RWPE1 (cell line): ENCODE data around the gene ROS1.
A peak's percentile ranks its signal among the peaks of the same experiment; 100 is the strongest.

Experiments used
- CTCF ChIA-PET: fragments of 350-600 bp; sonication (Branson Sonifier 250); formaldehyde crosslinking; extraction: SDS; loops from one replicate; lab custom pipeline; 2021; lab: Yijun Ruan, JAX
- POLR2A ChIA-PET: fragments of 400-600 bp; formaldehyde crosslinking; extraction: SDS; loops from one replicate; lab custom pipeline; 2020; ENCODE audit warnings: antibody characterized with exemption; ENCODE audit not compliant: low non-redundant PET; lab: Yijun Ruan, JAX
- DNase-seq: peaks from one replicate; pipeline ENCODE4 v3.0.0; 2012; ENCODE audit warnings: low spot score
- H3K27ac ChIP-seq: fragments of 450-650 bp; 2 replicates; pipeline ENCODE4 v1.5.1; 2017
- TF ChIP-seq, protein P1 (sequence below): fragments of 450-650 bp; conservative IDR thresholded peaks from 2 replicates; pipeline ENCODE4 v1.5.1; 2017; ENCODE audit warnings: low read depth, mild to moderate bottlenecking

Gene ROS1

DNA sequence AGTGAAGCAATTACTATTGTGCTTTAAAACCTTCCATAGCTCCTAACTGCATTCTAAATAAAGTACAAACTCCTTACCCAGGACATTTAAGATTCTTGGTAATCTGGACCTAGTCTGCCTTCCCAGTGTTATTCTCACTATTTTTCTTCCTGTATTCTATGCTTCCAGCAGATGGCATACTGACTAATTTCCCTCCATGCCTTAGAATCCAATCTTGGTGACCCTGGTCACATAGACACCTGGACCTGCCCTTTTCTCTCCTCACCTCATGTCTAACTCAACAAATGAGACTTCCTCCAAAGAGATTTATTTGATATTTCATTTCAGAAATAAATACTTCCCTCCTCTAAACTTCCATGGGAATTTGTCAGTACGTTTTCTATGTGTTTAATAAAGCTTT lies 25.8 kb downstream of the ROS1 start:
- POLR2A ChIA-PET: no interaction called here
- TF ChIP-seq, protein P1, sequence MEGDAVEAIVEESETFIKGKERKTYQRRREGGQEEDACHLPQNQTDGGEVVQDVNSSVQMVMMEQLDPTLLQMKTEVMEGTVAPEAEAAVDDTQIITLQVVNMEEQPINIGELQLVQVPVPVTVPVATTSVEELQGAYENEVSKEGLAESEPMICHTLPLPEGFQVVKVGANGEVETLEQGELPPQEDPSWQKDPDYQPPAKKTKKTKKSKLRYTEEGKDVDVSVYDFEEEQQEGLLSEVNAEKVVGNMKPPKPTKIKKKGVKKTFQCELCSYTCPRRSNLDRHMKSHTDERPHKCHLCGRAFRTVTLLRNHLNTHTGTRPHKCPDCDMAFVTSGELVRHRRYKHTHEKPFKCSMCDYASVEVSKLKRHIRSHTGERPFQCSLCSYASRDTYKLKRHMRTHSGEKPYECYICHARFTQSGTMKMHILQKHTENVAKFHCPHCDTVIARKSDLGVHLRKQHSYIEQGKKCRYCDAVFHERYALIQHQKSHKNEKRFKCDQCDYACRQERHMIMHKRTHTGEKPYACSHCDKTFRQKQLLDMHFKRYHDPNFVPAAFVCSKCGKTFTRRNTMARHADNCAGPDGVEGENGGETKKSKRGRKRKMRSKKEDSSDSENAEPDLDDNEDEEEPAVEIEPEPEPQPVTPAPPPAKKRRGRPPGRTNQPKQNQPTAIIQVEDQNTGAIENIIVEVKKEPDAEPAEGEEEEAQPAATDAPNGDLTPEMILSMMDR: peak; percentile 19; the same call in 1 of the 2 replicates
- peak; percentile 8 for DNase-seq
- CTCF ChIA-PET: interaction anchor here (1.0 to 1.2 kb wide), 4 partner anchors 26 to 194 kb away, joined by 3 to 4 read pairs (median 4); partner anchors contain the start of gene ROS1
- H3K27ac ChIP-seq: no peak overlapping the region

DNA sequence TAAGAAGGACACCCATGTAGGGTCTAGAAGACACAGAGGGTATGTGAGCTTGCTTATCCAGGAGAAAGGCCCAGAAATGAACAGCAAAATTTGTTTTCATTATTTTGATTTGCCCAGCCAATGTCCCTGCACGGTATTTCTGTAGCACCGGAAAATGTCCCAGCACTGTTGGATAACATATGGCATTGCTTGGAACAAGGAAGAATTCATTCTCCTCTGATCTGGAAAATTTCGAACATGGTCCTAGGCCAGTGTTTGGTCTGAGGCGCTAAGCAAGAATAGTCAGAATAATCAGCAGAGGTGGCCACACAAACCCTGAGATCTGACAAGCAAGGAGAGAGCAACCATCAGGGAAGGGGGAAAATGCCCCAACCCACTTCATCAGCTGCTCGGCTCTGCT lies 26.6 kb downstream of the ROS1 start:
- ChIA-PET CTCF (interaction anchor here (1.0 to 1.1 kb wide), 2 partner anchors 49 to 195 kb away, joined by 3 to 4 read pairs; no protein-coding TSS in a partner anchor), POLR2A (no interaction called here)
- no peak overlapping the region for H3K27ac ChIP-seq
- TF ChIP-seq, protein P1: no peak
- no peak for DNase-seq

DNA sequence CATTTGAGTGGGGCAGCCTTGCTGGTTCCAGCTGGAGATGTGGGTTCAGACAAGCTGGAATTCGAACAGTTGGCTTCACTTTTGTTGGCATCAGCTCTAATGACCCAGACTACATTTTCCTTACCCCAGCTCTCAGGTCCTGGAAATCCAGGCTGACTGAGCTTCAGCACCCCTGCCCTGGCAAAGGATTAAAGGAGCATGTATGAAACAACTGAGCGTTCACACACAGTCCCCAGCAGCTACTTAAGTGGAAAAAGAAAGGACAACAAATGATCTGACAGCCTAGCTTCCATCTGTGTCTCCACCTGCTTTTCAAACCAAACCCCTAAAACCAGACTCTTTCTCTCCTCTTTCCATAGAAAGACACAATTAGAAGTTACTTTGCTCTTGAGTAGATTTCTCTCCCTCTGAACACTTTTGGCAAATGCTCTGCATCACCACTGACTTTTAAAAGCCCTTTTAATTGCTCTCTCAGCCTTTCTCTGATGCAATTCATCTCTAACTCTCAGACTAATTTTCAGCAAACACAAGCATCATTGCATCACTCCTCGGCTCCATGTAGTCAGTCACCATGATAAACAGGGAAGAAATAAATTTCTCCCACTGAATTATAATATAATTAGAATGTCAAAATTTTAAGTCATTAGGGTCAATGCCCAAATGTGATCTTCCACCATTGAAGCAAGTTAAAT lies 28.1 kb downstream of the ROS1 start:
- ChIA-PET CTCF (interaction anchor here (0.5 to 0.7 kb wide), 2 partner anchors 181 to 833 kb away, joined by 3 to 6 read pairs; no protein-coding TSS in a partner anchor), POLR2A (no interaction called here)
- no peak overlapping the region for H3K27ac ChIP-seq
- no peak for DNase-seq
- TF ChIP-seq, protein P1: no peak

DNA sequence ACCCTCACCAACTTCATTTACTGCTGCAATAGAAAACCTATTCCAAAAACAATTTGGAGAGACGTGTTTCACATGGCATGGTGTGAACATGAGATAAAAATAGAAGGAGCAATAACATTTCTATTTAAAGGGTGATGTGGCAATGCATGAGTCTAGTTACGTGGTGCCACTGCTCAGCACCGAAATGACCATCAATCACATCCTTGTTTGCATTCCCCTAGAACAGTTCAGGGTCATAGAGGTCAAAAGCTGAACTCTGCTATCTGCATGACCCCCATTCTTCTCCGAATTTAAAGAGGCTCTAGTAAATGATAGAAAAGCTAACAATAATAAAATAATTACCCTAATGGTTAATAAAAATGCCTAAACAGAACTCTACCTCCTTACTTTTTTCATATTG lies 29.5 kb downstream of the ROS1 start:
- ChIA-PET CTCF (no interaction called here), POLR2A (no interaction called here)
- H3K27ac ChIP-seq: no peak overlapping the region
- DNase-seq: no peak
- TF ChIP-seq, protein P1: no peak

DNA sequence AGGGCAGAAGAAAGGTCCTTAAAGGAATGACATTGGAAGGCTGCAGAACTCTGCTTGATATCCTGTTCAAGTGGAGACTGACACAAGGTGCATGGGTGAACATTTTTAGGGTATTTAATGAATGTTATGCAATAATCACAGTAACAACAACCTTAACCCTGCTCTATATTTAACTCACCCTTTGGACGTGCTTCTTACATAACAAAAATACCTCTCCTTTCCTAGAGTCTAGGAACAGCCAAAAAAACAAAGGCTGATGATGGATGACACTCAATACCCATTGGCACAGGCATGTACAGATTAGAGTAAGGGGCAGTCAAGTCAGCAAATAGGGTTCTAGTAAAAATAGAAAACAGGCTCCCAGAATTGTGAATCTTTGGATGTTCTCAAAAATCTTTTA lies 30.6 kb downstream of the ROS1 start:
- ChIA-PET POLR2A (no interaction called here), CTCF (no interaction called here)
- no peak overlapping the region for H3K27ac ChIP-seq
- no peak for DNase-seq
- TF ChIP-seq, protein P1: no peak

DNA sequence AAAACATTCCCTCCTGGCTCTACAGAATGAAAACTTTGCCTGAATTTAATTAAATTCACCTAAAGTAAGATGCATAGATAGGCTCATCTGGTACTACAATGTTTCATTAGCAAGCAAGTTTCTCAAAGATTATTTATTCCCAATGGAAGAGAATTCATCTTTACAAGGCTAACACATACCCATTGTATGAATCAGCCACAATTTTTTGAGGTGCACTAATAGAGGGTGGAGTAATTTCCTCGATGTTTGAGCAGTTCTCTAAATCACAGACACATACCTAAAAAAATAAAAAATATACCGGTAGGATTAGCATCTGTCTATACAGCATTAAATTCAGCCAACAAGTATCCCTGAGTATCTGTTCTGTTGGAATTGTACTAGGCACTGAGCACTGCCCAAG lies 32.7 kb downstream of the ROS1 start:
- ChIA-PET POLR2A (no interaction called here), CTCF (no interaction called here)
- TF ChIP-seq, protein P1: no peak
- no peak for DNase-seq
- H3K27ac ChIP-seq: no peak overlapping the region
